SJCRH30 (cell line): ENCODE measurements around the gene SHC3. TPM values are rescaled to one million over a fixed set of nuclear protein-coding genes. Genes with fewer than 3 reads are reported as not detected.

Experiments used
- DNase-seq, 2 experiments: peaks; one replicate each; pipeline ENCODE4 v3.0.0-alpha.2; 2015 to 2020
- H3K27ac ChIP-seq: fragments of 250-450 bp; sonication (Bioruptor Pico); 2 replicates; pipeline ENCODE4 v1.5.1; 2020; ENCODE audit warnings: mild to moderate bottlenecking, moderate library complexity
- H3K27me3 ChIP-seq: fragments of 250-450 bp; sonication (Bioruptor Pico); 2 replicates; pipeline ENCODE4 v1.5.1; 2020; ENCODE audit warnings: mild to moderate bottlenecking, moderate library complexity
- H3K36me3 ChIP-seq: fragments of 250-450 bp; sonication (Bioruptor Pico); 2 replicates; pipeline ENCODE4 v1.5.1; 2020; ENCODE audit warnings: mild to moderate bottlenecking, moderate library complexity
- H3K4me1 ChIP-seq: fragments of 250-450 bp; sonication (Bioruptor Pico); 2 replicates; pipeline ENCODE4 v1.5.1; 2020; ENCODE audit warnings: mild to moderate bottlenecking, moderate library complexity
- H3K4me3 ChIP-seq: fragments of 250-450 bp; sonication (Bioruptor Pico); 2 replicates; pipeline ENCODE4 v1.5.1; 2020; ENCODE audit warnings: mild to moderate bottlenecking, moderate library complexity
- H3K9me3 ChIP-seq: fragments of 250-450 bp; sonication (Bioruptor Pico); replicated peaks from 2 replicates; pipeline ENCODE4 v1.5.1; 2020; ENCODE audit warnings: mild to moderate bottlenecking, moderate library complexity
- total RNA-seq: library from RNA; depleted of rRNA; stranded (reverse); fragments of >200 nt; shearing (Covaris generic); gene quantifications from 2 replicates; pipeline ENCODE4 v1.2.3, GENCODE V29; 2014

Gene SHC3
- total RNA-seq, 1 experiment from 2014 or later, result not detected

DNA sequence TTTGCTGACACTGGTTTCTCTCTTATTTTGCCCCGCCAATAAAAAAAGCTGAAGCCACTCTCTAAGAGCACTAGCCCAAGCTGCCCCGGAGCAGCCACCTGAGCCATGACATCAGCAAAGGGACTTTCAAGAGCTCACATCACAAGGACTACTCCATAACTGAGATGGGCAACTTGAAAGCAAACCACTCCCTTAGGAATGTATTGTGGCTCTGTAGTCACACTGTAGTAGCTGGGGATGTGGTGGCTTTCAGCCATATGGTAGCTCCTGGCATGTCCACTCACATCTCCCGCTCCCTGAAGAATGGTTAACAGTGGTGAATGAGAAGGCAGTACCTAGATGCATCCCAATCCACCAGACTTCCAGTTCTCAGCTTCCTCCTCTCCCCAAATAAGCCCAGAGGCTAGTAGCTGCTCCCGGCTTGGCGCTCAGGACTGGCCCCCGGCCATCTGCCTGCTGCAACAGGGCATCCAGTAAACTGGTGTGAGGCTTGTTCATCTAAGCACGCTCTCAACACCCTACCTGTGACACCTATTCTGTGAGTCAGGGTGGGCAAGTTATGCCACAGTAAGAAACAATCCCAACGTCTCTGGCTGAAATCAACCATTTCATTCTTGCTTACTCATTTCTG, 123.6 kb downstream of the SHC3 start:
- Histone ChIP-seq H3K36me3 (no peaks in the 10 kb centered on the region), H3K27ac (no peak overlapping the region), H3K4me3 (no peak overlapping the region), H3K27me3 (peaks cover 7% of the 10 kb centered on the region; the same call in 1 of the 2 replicates), H3K4me1 (no peaks in the 10 kb centered on the region), H3K9me3 (no peaks in the 10 kb centered on the region)
- no peak for DNase-seq

DNA sequence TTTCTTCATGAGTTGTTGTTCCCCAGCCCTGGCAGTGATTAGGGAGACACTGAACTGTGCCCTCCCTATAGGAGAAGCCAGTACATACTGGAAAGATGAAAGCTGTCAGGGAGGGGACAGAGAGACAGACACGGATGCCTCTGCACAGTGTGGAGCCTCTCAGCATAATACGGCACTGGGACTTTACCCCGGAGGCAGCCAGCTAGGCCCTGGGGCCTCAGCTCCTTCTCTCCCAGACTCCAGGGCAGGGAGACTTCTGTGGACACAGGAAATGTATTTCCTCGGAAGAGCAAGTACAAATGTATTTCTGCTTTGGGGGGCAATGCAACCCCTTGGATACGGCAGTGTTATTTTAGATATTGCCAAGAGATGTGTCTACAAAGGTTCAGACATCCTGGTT, 125.3 kb downstream of the SHC3 start:
- H3K27ac ChIP-seq, result no peak overlapping the region
- H3K27me3 ChIP-seq, result peaks cover 11% of the 10 kb centered on the region; the same call in 1 of the 2 replicates
- DNase-seq, result no peak
- H3K4me1 ChIP-seq, result no peaks in the 10 kb centered on the region
- no peak overlapping the region for H3K4me3 ChIP-seq
- H3K9me3 ChIP-seq, result no peaks in the 10 kb centered on the region
- H3K36me3 ChIP-seq, result no peaks in the 10 kb centered on the region

DNA sequence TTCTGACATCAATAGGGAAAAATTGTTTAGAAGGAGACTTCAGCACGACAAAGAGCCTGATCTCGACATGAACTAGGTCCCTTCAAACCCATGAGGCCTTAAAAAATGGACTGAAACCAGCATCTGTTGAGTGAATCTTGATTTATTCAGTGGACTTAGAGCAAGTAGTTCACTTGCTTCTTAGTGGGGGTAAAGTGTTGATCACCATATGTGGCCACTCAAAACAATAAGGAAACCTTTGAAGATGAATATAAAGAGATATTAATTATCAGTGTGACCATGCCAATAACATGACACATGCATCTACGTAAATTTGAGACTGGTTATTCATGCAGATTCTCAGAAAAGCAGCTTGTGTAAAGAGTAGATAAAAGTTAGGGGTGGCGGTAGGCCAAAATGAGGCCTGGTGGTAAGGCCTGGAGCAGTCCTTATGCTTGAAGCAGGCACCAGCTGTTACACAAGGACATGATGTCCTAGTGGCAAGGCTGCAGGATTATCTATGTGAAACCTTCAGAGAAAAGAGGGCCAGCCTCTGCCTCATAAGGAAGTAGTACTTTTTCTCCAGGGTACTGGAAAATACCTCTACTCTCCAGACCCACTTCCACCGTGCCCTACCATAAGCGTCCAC, 126.0 kb downstream of the SHC3 start:
- Histone ChIP-seq H3K4me3 (no peak overlapping the region), H3K27ac (no peak overlapping the region), H3K36me3 (no peaks in the 10 kb centered on the region), H3K4me1 (no peaks in the 10 kb centered on the region), H3K9me3 (no peaks in the 10 kb centered on the region), H3K27me3 (peaks cover 11% of the 10 kb centered on the region; the same call in 1 of the 2 replicates)
- DNase-seq, result no peak

DNA sequence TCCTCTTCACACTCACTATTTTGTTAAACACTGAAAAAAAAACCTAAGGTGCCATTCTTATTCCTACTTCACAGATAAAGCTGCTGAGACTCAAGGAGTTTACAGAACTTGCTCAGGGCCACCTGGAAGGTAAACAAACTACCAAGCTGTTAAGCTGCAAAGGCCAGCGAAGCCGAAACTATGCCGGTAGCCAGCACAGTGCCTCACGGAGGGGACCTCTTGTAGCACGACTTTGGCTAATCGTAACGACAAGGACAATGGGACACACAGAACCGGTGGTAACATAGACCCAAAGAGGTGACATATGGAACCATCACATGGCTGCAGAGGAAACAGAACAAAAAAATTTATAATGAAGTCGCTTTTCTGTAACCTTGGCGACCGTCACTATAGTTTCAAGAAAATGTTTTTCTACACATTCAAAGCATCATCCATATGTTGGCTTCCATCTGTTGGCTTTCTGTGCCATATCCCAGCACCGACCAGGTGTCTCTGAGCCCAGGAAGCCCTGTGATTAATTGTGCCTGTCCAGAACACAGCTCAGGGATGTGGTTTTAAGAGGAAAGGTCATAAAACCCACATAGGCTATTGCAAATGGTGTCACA, 127.1 kb downstream of the SHC3 start:
- Histone ChIP-seq H3K4me3 (no peak overlapping the region), H3K9me3 (no peaks in the 10 kb centered on the region)
- DNase-seq, result no peak

DNA sequence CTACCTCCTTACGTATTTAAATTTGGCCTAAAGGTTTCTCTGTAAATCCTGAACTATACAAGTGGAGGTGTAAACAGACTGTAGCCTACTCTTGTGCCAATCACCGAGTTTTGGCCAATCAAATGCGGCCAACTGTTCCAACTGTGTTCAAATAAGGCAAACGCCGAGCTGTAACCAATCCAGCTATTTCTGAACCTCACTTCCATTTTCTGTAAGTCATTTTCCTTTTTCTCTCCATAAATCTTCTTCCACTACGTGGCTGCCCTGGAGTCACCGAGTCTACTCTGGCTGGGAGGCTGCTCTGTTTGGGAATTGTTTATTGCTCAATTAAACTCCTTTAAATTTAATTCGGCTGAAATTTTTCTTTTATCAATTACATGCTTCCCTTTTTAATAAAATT, 129.0 kb downstream of the SHC3 start:
- Histone ChIP-seq H3K27ac (no peak overlapping the region), H3K9me3 (no peaks in the 10 kb centered on the region), H3K27me3 (peaks cover 9% of the 10 kb centered on the region; the same call in 1 of the 2 replicates), H3K4me3 (no peak overlapping the region), H3K4me1 (no peaks in the 10 kb centered on the region), H3K36me3 (no peaks in the 10 kb centered on the region)
- no peak for DNase-seq

More for the DNA sequence above, 127.1 kb downstream of the SHC3 start:
- no peaks in the 10 kb centered on the region for H3K36me3 ChIP-seq
- peaks cover 11% of the 10 kb centered on the region; the same call in 1 of the 2 replicates for H3K27me3 ChIP-seq
- no peak overlapping the region for H3K27ac ChIP-seq
- no peaks in the 10 kb centered on the region for H3K4me1 ChIP-seq

DNA sequence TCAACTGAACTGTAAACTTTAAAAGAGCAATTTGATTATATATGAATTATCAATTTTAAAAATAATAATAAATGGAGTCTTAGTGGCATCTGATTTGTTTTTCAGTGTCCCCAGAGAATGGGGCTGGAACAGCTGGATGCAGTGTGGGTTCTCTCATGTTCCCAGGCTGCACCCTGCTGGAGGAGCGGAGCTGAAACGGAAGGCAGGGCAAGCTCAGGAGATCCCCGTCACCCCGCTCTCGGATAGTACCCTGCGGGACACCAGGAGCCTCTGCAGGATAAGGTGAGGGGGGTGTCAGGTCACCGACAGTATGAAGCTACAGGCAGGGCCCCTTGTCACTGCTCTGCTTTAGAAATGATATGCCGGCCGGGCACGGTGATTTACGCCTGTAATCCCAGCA, 130.0 kb downstream of the SHC3 start:
- no peak overlapping the region for H3K27ac ChIP-seq
- H3K36me3 ChIP-seq, result no peaks in the 10 kb centered on the region
- H3K4me3 ChIP-seq, result no peak overlapping the region
- 0 out of 2 replicates have a peak, but pooled peaks cover 5% of the 10 kb centered on the region for H3K27me3 ChIP-seq
- no peaks in the 10 kb centered on the region for H3K4me1 ChIP-seq
- DNase-seq, result no peak
- H3K9me3 ChIP-seq, result no peaks in the 10 kb centered on the region

DNA sequence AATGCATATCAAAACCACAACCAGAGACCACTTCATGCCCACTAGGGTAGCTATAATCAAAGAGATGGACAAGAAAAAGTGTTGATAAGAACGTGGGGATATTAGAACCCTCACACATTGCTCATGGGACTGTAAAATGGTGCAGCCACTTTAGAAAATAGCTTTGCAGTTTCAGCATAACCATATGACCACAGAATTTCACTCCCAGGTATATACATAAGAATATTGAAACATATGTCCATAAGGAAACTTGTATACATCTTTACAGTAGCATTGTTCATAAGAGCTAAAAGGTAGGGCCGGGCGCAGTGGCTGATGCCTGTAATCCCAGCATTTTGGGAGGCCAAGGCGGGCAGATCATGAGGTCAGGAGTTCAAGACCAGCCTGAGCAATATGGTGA, 131.0 kb downstream of the SHC3 start:
- no peaks in the 10 kb centered on the region for H3K4me1 ChIP-seq
- H3K4me3 ChIP-seq, result no peak overlapping the region
- 0 out of 2 replicates have a peak, but pooled peaks cover 5% of the 10 kb centered on the region for H3K27me3 ChIP-seq
- no peaks in the 10 kb centered on the region for H3K9me3 ChIP-seq
- H3K36me3 ChIP-seq, result no peaks in the 10 kb centered on the region
- no peak overlapping the region for H3K27ac ChIP-seq
- DNase-seq, result no peak

DNA sequence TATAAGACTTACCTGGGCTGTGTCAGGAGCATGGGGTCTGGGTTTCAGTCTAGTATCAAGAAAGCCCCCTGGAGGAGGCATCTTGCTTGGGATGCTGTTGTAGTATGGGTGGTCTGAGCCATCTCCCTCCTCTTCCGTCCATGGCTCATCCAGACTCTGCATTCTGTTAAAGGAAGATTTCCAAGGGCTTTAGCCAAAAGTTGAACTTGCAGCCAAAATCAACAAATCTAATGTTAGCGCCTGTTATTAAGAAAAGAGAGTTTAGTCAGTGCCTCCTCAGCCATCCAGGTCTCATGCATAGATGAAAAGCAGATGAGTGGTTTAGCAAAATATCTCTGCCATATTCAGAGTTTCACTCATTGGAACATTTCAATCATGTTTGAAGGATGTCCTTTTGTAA, 131.8 kb downstream of the SHC3 start:
- Histone ChIP-seq H3K27ac (no peak overlapping the region), H3K4me1 (no peaks in the 10 kb centered on the region), H3K27me3 (0 out of 2 replicates have a peak, but pooled peaks cover 5% of the 10 kb centered on the region), H3K4me3 (no peak overlapping the region), H3K36me3 (no peaks in the 10 kb centered on the region), H3K9me3 (no peaks in the 10 kb centered on the region)
- no peak for DNase-seq

DNA sequence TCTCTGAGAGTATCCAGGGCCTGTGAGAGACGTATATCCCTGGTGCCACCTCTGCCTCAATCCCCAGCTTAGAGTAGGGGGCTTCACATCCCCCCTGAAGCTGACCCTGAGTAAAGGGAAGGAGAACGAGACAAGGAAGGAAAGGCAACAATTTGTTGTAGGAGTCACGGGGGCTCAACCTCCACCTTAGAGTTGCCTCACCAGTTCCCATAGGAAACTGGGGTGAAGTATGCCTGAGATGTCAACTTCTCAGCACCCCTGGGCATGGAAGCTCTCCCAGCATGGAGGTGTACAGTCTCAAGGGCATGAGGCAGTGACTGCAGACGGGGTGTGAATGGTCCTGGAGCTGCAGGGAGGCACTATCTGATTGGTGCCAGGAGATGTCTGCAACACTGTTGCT, 133.7 kb downstream of the SHC3 start:
- Histone ChIP-seq H3K36me3 (no peaks in the 10 kb centered on the region), H3K4me3 (no peak overlapping the region), H3K27ac (no peak overlapping the region), H3K4me1 (no peaks in the 10 kb centered on the region), H3K9me3 (no peaks in the 10 kb centered on the region), H3K27me3 (0 out of 2 replicates have a peak, but pooled peaks cover 2% of the 10 kb centered on the region)
- no peak for DNase-seq

DNA sequence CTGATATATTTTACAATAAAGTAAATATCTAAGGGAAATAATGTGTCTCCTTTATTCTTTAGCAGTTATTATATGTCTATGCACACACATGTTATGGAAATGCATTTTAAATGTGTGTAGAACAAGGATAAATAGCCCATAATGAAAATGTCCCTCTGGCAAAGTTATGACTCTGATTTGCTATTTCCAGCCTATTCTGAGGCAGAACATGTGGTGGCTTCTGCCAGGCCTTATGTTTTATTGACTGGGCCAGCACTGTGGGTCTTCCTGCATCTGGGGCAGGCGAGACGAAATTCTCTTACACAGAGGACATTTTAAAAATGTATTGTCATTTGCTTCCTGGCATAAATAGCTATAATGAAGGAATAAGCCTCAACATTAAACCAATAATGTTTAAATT, 134.5 kb downstream of the SHC3 start:
- H3K4me3 ChIP-seq, result no peak overlapping the region
- H3K27me3 ChIP-seq, result no peaks in the 10 kb centered on the region
- no peaks in the 10 kb centered on the region for H3K4me1 ChIP-seq
- H3K36me3 ChIP-seq, result no peaks in the 10 kb centered on the region
- DNase-seq, result no peak
- H3K9me3 ChIP-seq, result no peaks in the 10 kb centered on the region
- no peak overlapping the region for H3K27ac ChIP-seq

DNA sequence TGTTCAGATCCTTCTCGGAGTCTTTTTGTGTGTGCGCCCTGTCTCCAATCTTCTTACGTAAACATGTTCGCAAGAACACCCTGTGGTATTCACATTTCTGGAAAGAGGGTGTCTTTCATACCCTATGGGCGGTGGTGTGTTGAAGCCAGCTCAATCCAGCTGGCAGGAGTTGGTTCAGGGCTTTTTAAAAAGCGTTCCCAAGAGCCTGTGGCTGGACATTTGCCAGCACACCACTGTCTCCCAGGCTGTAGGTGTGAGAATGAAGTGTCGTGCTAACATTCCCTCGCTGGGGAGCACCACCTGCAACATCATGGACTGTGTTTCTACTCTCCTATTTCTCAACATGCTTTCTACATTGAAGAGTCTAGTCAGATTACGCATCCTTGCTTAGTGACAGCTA, 135.6 kb downstream of the SHC3 start:
- Histone ChIP-seq H3K36me3 (no peaks in the 10 kb centered on the region), H3K9me3 (no peaks in the 10 kb centered on the region), H3K4me3 (no peak overlapping the region), H3K4me1 (no peaks in the 10 kb centered on the region), H3K27ac (no peak overlapping the region), H3K27me3 (no peaks in the 10 kb centered on the region)
- DNase-seq, result no peak

DNA sequence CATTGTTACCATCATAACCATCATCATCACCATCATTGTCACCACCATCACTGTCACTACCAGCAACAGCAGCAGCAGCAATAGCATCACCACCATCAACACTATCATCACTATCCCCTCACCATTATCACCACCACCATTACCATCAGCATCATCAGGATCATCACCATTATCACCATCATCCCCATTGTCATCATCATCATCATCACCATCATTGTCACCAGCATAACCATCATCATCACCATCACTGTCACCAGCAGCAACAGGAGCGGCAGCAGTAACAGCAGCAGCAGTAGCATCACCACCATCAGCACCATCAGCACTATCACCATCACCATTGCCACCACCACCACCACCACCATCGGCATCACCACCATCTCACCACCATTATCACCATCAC, 139.0 kb downstream of the SHC3 start:
- H3K4me3 ChIP-seq, result no peak overlapping the region
- H3K36me3 ChIP-seq, result no peaks in the 10 kb centered on the region
- no peak overlapping the region for H3K27ac ChIP-seq
- H3K27me3 ChIP-seq, result no peaks in the 10 kb centered on the region
- DNase-seq, result no peak
- H3K9me3 ChIP-seq, result no peaks in the 10 kb centered on the region
- H3K4me1 ChIP-seq, result no peaks in the 10 kb centered on the region

DNA sequence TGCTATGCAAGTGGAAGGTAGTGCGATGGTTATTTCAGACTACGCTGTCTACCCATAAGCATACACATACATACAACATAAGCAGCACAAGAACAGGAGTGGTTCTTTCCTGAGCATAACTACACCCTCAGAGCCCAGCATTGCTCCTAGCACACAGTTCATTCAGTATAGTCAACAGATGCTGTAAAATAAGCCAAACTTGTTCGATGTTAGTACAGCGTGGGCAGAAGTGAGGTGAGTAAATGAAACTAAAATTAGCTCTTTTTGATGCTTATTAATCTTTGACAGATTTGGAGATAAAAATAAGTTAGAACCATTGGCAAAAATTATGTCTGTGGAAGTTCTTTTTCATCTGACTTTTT, 139.5 kb downstream of the SHC3 start:
- Histone ChIP-seq H3K4me3 (no peak overlapping the region), H3K9me3 (no peaks in the 10 kb centered on the region), H3K36me3 (no peaks in the 10 kb centered on the region), H3K4me1 (no peaks in the 10 kb centered on the region), H3K27me3 (no peaks in the 10 kb centered on the region), H3K27ac (no peak overlapping the region)
- no peak for DNase-seq

DNA sequence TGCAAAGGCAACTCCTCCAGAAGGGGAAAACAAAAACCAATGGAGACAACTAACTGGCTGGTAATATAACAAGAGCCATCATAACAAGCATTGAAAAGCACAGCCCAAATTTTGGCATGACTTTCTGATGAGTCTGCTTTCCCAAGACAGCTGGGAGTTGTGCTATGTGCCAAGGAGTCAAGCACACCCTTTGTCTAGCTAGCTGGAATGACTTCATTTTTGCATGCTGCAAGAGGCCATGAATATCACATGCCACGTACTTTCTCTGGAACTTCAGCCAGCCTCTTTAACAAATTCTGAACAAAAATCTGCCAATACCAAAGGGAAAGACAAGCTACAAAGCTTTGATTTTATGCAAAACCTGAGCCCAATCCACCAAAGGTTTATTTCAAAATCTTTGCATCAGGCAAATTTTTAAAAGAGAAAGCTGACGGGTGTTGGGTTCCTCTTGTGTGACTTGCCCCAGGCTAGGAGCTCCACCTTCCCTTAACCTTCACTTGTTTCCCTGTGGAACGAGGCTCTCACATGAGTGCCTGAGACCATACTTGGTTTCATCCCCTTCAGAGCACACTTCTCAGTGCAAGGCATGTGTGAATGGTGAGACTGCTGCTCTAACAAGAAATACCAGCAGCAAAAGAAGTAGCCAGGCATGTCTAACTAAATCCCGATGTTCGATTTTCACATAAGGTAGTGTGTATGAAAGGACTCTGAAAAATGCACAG, 140.1 kb downstream of the SHC3 start:
- H3K4me1 ChIP-seq, result no peaks in the 10 kb centered on the region
- H3K4me3 ChIP-seq, result no peak overlapping the region
- no peak for DNase-seq
- no peaks in the 10 kb centered on the region for H3K36me3 ChIP-seq
- no peak overlapping the region for H3K27ac ChIP-seq
- no peaks in the 10 kb centered on the region for H3K27me3 ChIP-seq
- no peaks in the 10 kb centered on the region for H3K9me3 ChIP-seq

DNA sequence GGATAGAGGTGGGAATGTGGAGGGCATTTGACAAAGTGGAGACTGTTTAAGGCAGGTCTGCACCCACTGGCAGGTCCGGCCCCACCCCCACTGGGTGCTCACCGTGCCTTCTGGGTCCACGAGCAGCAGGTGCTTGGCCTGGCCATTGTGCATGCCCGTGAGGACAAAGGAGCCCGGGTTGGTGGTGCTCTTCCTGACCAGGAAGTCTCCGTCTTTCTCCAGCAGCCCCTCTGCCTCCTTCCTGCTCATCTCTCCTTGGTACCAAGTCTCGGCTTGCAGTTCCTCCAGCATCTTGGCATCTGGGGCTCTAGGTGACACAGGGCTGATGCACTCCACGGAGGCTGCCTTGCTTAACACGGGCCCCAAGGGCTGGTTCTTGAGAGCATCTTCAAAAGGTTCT, 140.7 kb downstream of the SHC3 start:
- H3K27me3 ChIP-seq, result no peaks in the 10 kb centered on the region
- no peak for DNase-seq
- H3K27ac ChIP-seq, result no peak overlapping the region
- no peaks in the 10 kb centered on the region for H3K4me1 ChIP-seq
- no peaks in the 10 kb centered on the region for H3K36me3 ChIP-seq
- no peaks in the 10 kb centered on the region for H3K9me3 ChIP-seq
- H3K4me3 ChIP-seq, result no peak overlapping the region
